Lower lobe of right lung (tissue), 2 donors: ENCODE results near the gene NAA20. TPM values are rescaled to one million over a fixed set of nuclear protein-coding genes. Genes with fewer than 3 reads are reported as not detected.

ENCODE experiments used
- ATAC-seq, 2 donors: fragments of 200-7000 bp; cut with Tn5 transposase; one replicate each; pipeline ENCODE4 v1.9.1; 2020 to 2022; ENCODE audit warnings: mild to moderate bottlenecking in 2 of 2, moderate library complexity in 2 of 2
- DNase-seq: peaks from one replicate; pipeline ENCODE4 v3.0.0-alpha.2; 2020
- H3K27ac ChIP-seq: fragments of 200-600 bp; one replicate; pipeline ENCODE4 v1.8.0; 2022
- H3K27me3 ChIP-seq: fragments of 200-600 bp; one replicate; pipeline ENCODE4 v1.8.0; 2022; ENCODE audit warnings: low read depth
- H3K36me3 ChIP-seq: fragments of 200-600 bp; one replicate; pipeline ENCODE4 v1.8.0; 2022; ENCODE audit warnings: mild to moderate bottlenecking
- H3K4me1 ChIP-seq: fragments of 200-600 bp; one replicate; pipeline ENCODE4 v1.8.0; 2022
- H3K4me3 ChIP-seq: fragments of 200-600 bp; one replicate; pipeline ENCODE4 v1.8.0; 2022; ENCODE audit warnings: mild to moderate bottlenecking
- H3K9me3 ChIP-seq: fragments of 200-600 bp; one replicate; pipeline ENCODE4 v1.8.0; 2022
- CTCF ChIP-seq: fragments of 200-600 bp; IDR thresholded peaks from one replicate; pipeline ENCODE4 v1.8.0; 2022; ENCODE audit warnings: antibody characterized with exemption, mild to moderate bottlenecking
- intact Hi-C: fragments of 100-400 bp; cut with DNase I; formaldehyde crosslinking; loops from one replicate; pipeline ENCODE4 v1.11.0; 2022
- total RNA-seq: library from RNA; stranded (reverse); fragmentation: NEBNext Ultra II Directional; extraction: Animal tissue kit (Norgen Biotek cat#: 25700); gene quantifications from one replicate; pipeline ENCODE4 v1.2.1, GENCODE V29; 2021
- donor health status: DM: no; HTN: yes; CAD: no; lungs with severe emphysema.

The NAA20 gene
- total RNA-seq, 1 donor from 2014 or later: 69.8 TPM

GRCh38 chr20:20070871-20071726, 53.9 kb downstream of the NAA20 start:
- intact Hi-C loops: no loop called here
- DNase-seq: no peak
- Histone ChIP-seq H3K36me3 (no peaks in the 10 kb centered on the region), H3K4me1 (no peaks in the 10 kb centered on the region), H3K27ac (no peak overlapping the region), H3K4me3 (no peak overlapping the region), H3K9me3 (no peaks in the 10 kb centered on the region), H3K27me3 (peaks cover 22% of the 10 kb centered on the region)
- ATAC-seq: no peak
- TF ChIP-seq CTCF: no peak

DNA sequence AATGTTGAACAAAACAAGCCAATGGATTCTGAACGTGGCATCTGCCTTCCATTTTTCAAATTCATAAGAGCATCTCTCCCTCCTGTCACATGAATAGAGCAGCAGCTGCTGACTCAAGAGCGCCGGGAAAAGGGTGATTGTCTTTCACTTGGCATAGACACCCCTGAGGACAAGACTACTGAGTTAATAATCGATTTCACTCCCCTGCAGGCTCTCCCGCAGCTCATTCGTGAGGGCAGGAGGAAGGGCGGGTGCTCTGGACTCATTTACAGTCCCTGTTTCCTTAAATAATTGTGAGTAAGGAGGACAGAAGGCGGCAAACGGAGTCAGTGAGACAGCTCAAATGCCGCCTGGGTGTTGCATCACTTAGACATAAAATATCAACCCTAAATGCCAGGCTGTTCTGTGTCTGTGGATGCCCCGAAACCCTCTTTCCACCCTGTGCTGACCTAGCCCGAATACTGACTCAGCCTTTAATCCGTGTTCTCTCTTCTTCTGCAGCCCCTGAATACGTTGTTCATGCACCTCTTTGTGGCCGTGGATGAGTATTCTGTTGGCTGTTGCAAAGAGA, 56.7 kb downstream of the NAA20 start:
- no peaks in the 10 kb centered on the region for H3K4me1 ChIP-seq
- H3K27ac ChIP-seq: no peak overlapping the region
- intact Hi-C loops: no loop called here
- DNase-seq (no peak), ATAC-seq (no peak)
- no peak for TF ChIP-seq CTCF
- no peaks in the 10 kb centered on the region for H3K9me3 ChIP-seq
- no peak overlapping the region for H3K4me3 ChIP-seq
- peaks cover 19% of the 10 kb centered on the region for H3K27me3 ChIP-seq
- H3K36me3 ChIP-seq: no peaks in the 10 kb centered on the region

DNA sequence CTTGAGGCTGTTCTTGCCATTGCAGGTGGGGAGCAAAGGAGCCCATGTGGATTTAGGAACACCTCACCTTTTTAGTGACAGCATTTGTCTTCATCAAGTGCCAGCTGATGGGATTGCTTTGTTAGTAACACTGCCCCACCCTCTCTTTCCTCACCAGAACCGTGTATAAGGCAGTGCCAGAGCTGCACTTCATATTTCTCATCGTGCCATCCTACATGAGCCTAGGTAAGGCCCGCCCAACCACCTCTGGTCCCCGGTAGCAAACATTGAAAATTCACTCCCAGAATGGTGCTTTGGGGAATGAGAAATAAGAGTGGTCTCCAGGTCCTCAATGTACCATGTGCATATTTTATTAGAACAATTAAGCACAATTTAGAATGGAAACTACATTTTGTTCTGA, 57.9 kb downstream of the NAA20 start:
- no peak for DNase-seq
- H3K4me3 ChIP-seq: no peak overlapping the region
- H3K4me1 ChIP-seq: no peaks in the 10 kb centered on the region
- H3K9me3 ChIP-seq: no peaks in the 10 kb centered on the region
- ATAC-seq: no peak
- H3K36me3 ChIP-seq: no peaks in the 10 kb centered on the region
- no peak overlapping the region for H3K27ac ChIP-seq
- TF ChIP-seq CTCF: no peak
- H3K27me3 ChIP-seq: peaks cover 19% of the 10 kb centered on the region
- intact Hi-C loops: no loop called here

DNA sequence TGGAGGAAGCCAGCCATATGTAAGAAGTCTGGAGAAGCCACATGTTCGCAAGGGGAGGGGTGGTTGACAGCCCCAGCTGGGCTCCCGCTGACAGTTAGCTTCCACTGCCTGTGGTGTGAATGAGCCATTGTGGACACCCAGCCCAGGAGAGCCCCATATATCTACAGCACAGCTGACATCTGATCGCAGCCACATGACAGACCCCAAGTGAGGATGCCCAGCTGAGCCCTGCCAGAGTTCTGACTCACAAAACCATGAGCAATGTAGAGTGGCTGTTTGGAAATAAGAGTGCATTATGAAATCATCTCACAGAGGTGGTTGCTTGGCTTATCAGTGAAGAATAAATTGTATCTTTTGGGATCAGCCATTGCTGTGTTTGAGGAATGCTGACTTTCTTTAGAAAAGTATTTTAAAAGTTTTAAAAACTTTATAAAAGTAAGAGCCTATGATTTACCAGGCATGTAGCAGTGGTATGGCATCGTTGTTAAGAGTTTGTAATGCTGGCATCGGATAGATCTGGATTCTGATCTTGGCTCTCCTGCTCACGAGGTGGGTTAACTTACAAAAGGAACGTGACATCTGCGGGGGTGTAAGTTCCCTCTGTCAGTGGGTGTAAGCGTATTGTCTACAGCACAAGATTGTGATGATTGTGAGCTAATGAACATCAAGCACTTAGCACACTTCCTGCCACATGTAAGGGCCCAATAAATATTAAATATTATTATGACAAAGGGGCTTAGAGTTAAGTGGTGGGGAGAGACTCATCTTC, 59.3 kb downstream of the NAA20 start:
- Histone ChIP-seq H3K36me3 (no peaks in the 10 kb centered on the region), H3K27me3 (peaks cover 19% of the 10 kb centered on the region), H3K9me3 (no peaks in the 10 kb centered on the region), H3K4me3 (no peak overlapping the region), H3K4me1 (no peaks in the 10 kb centered on the region), H3K27ac (no peak overlapping the region)
- intact Hi-C loops: no loop called here
- no peak for DNase-seq
- TF ChIP-seq CTCF: no peak
- ATAC-seq: no peak

DNA sequence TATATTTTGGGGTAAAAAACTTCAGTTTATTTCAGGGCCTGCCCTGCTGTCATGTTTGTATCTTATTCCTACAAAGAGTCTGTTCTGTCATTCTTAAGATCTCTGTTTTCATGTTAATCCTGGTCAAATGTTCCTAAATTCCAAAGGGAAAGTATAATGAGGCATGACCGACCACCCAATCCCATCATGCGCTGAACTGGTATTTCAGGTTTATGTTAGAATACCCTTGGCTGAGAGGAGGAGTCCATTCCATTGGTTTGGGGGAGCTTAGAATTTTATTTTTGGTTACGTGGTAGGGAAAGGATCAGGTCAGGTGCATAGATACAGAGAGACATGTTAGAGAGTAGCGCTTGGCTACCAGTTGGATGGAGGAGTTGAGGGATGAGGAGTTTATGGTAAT, 60.9 kb downstream of the NAA20 start:
- no peaks in the 10 kb centered on the region for H3K4me1 ChIP-seq
- TF ChIP-seq CTCF: no peak
- no peak overlapping the region for H3K27ac ChIP-seq
- H3K27me3 ChIP-seq: peaks cover 22% of the 10 kb centered on the region
- no peak overlapping the region for H3K4me3 ChIP-seq
- no peaks in the 10 kb centered on the region for H3K36me3 ChIP-seq
- DNase-seq: no peak
- no peaks in the 10 kb centered on the region for H3K9me3 ChIP-seq
- intact Hi-C loops: no loop called here
- no peak for ATAC-seq
